ENCODE measurements around the gene FOXO3. TPM values are rescaled to one million over a fixed set of nuclear protein-coding genes. Genes with fewer than 3 reads are reported as not detected.

FOXO3 gene
- total RNA-seq, 1 donor from 2014 or later = 91.5 TPM

DNA sequence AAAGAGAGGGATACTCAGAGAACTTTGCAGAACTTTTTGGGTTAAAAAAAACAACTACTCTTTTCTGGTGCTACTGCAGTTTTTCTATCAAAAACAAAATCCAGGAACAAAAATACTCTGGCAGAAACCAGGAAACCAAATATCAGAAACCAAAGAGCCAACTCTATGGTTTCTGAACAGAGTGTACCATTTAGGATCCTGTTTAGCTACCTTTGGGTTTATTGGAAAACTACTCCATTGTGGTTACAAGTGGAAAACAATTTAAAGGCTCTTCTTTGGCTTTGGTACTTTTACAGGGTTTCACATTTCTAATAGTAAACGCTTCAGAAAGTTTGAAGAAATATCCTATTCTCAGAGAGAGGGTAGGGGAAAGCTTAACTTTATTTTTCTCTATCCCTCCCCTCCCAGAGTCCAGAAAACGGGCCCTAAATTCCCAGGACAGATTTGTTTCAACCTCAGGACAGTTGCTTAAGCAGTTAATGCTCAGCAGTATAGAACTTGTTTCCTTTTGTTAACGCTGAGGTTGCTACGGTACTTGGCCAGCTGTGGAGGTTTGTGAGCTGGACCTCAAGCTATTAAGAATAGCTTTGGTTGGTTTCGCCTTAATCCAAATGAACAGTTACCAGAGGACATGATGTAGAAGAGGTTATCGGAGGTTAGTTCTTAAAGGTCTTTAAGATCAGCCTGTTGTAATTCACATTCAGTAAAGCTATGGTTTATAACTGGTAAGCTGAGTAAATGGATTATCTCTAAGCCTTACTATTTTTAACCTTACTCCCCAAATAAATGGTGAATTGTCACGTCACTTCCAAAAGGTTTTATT is 47.9 kb downstream of the FOXO3 start:
- Histone ChIP-seq H3K27ac (peak overlapping the region; percentile 55 to 74), H3K27me3 (no peaks in the 10 kb centered on the region), H3K9me3 (peaks cover 0 to 8% of the 10 kb centered on the region in 2 donors), H3K4me3 (peak overlapping the region in 1 of 2 donors; percentile 2), H3K36me3 (no peaks in the 10 kb centered on the region), H3K4me1 (peaks cover 9 to 53% of the 10 kb centered on the region in 2 donors)
- no peak for DNase-seq (ENCODE audit: low spot score in 2 of 2)
- TF ChIP-seq, protein P1, sequence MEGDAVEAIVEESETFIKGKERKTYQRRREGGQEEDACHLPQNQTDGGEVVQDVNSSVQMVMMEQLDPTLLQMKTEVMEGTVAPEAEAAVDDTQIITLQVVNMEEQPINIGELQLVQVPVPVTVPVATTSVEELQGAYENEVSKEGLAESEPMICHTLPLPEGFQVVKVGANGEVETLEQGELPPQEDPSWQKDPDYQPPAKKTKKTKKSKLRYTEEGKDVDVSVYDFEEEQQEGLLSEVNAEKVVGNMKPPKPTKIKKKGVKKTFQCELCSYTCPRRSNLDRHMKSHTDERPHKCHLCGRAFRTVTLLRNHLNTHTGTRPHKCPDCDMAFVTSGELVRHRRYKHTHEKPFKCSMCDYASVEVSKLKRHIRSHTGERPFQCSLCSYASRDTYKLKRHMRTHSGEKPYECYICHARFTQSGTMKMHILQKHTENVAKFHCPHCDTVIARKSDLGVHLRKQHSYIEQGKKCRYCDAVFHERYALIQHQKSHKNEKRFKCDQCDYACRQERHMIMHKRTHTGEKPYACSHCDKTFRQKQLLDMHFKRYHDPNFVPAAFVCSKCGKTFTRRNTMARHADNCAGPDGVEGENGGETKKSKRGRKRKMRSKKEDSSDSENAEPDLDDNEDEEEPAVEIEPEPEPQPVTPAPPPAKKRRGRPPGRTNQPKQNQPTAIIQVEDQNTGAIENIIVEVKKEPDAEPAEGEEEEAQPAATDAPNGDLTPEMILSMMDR (IDR thresholded peaks at IDR 0.05) = no peak
- intact Hi-C loops (cut with DNase I) = no loop called here

DNA sequence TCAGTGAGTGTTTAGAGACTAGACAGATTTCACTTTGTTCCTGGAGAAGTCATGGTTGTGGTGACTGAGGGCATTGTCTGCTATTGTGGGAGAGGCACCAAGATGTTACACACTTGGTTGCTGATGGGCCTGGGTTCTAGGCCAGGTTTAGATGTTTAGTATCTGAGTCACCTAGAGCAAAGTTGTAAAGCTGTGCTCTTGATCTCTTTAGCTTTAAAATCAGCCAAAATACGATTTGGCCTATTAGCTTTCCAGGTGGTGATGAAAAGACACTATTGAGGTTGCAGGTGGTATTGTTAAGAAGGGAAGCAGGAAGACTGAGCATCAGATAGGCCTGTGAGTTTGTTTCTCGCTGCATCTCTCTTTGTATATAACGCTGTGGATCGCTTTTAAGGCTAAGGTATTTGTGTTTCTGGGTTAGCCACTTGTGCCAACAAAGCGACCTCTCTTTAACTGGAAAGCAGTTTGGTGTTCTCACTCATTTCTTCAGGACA is 48.6 kb downstream of the FOXO3 start:
- no peaks in the 10 kb centered on the region for H3K27me3 ChIP-seq
- TF ChIP-seq, protein P1 (IDR thresholded peaks at IDR 0.05) = no peak
- H3K4me3 ChIP-seq = peak overlapping the region in 1 of 2 donors; percentile 2
- H3K36me3 ChIP-seq = no peaks in the 10 kb centered on the region
- H3K27ac ChIP-seq = peak overlapping the region; percentile 55 to 74
- H3K9me3 ChIP-seq = peaks cover 0 to 8% of the 10 kb centered on the region in 2 donors
- intact Hi-C loops (cut with DNase I) = no loop called here
- no peak for DNase-seq (ENCODE audit: low spot score in 2 of 2)
- peaks cover 9 to 53% of the 10 kb centered on the region in 2 donors for H3K4me1 ChIP-seq

DNA sequence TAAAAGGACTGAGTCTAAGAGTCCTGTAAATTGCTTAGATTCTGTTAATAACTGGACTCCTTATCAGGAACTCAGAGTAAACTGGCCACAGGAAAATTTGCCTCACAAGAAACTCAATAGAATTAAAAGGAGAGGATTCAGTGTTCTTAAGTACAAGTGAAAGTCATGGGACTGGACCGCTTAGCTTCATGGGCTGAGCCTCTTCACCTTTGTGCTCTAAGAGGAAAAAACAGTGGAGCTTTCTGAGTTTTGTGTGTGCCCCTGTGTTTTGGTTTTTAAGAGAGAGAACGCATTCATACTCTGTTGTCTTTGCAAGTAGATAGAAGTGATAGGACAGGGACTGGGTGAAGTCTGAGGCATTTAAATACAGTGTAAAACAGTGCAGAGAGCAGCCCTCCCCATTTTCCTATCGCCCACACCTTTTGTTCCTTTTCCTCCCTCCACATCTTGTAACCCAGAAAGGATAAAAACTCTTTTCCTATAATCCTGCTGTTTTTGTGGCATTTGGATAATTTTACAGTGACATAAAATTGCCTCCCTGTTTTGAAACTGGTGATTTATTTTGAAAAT is 49.6 kb downstream of the FOXO3 start:
- Histone ChIP-seq H3K36me3 (no peaks in the 10 kb centered on the region), H3K27ac (peak overlapping the region; percentile 16 to 25), H3K4me1 (peaks cover 9 to 49% of the 10 kb centered on the region in 2 donors), H3K9me3 (peaks cover 0 to 8% of the 10 kb centered on the region in 2 donors), H3K27me3 (no peaks in the 10 kb centered on the region), H3K4me3 (no peak overlapping the region)
- intact Hi-C loops (cut with DNase I) = no loop called here
- TF ChIP-seq, protein P1 (IDR thresholded peaks at IDR 0.05) = no peak
- no peak for DNase-seq (ENCODE audit: low spot score in 2 of 2)

DNA sequence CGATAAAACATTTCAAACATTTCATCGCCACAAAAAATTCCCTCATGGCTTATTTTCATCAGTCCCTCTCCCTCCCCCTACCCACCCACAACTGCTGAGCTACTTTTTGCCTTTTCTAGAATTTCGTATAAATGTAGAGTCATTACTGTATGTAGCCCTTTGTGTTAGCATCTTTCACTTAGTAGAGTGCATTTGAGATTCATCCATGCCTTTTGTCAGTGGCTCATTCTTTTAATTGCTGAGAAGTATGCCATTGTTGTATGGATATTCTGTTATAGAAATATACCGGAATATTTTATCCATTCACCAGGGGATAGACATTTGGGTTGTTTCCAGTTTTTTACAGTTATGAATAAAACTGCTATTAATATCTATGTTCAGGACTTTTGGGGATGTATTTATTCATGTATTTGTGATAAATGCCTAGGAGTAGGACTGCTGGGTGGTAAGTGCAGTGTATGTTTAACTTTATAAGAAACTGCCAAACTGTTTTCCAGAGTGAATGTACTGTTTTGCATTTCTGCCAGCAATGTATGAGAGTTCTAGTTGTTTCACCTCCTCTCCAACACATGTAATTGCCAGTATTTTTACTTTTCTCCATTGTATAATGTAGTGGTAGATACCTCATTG is 50.4 kb downstream of the FOXO3 start:
- Histone ChIP-seq H3K4me3 (no peak overlapping the region), H3K4me1 (peaks cover 9 to 47% of the 10 kb centered on the region in 2 donors), H3K27ac (no peak overlapping the region), H3K9me3 (peaks cover 0 to 8% of the 10 kb centered on the region in 2 donors), H3K36me3 (no peaks in the 10 kb centered on the region), H3K27me3 (no peaks in the 10 kb centered on the region)
- TF ChIP-seq, protein P1 (IDR thresholded peaks at IDR 0.05) = no peak
- no peak for DNase-seq (ENCODE audit: low spot score in 2 of 2)
- intact Hi-C loops (cut with DNase I) = no loop called here

DNA sequence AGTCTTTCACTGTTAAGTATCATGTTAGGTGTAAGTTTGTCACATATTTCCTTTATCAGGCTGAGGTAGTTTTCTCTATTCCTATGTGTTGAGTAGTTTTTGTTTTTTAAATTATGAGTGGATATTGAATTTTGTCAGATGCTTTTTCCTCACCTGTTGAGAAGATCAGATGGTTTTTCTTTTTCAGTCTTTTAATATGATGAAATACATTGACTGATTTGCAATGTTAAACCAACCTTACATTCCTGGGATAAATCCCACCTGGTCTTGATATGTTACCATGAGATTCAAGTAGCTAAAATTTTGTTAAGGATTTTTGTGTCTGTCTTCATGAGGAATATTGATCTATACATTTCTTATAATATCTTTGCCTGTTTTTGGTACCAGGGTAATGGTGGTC is 52.1 kb downstream of the FOXO3 start:
- H3K4me1 ChIP-seq = peaks cover 6 to 48% of the 10 kb centered on the region in 2 donors
- H3K4me3 ChIP-seq = no peak overlapping the region
- H3K27ac ChIP-seq = no peak overlapping the region
- TF ChIP-seq, protein P1 (IDR thresholded peaks at IDR 0.05) = no peak
- H3K27me3 ChIP-seq = no peaks in the 10 kb centered on the region
- peaks cover 0 to 8% of the 10 kb centered on the region in 2 donors for H3K9me3 ChIP-seq
- intact Hi-C loops (cut with DNase I) = no loop called here
- no peak for DNase-seq (ENCODE audit: low spot score in 2 of 2)
- no peaks in the 10 kb centered on the region for H3K36me3 ChIP-seq
